ENCODE measurements around the gene ZGPAT. TPM values are rescaled to one million over a fixed set of nuclear protein-coding genes. Genes with fewer than 3 reads are reported as not detected.

The ZGPAT gene
- total RNA-seq, 2 donors from 2014 or later = 32.6 to 41.1 TPM

DNA sequence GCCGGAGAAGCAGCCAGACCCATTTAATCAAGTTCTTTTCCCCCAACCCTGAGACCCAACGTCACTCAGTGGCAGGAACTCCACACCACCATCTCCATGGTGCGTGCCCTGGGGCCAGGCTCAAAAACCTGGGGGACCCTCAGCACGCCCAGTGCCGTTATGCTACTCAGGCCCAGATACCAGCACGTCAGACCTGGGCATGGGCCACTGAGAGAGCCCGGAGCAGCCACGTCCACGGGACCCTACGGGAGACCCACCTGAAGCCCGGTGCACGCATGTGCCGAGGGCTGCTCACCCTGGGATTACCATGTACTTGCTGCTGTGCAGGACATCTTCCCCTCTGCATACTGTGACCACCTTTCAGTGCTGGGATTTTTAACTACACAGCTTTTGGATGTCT is 45.5 kb downstream of the ZGPAT start:
- DNase-seq (ENCODE audit: low spot score) (no peak), ATAC-seq (ENCODE audit: insufficient number of reproducible peaks, low FRiP score, low read depth) (no peak)
- Histone ChIP-seq H3K9me3 (no peaks in the 10 kb centered on the region), H3K36me3 (no peaks in the 10 kb centered on the region), H3K4me3 (no peak overlapping the region), H3K4me1 (ENCODE audit: control insufficient read depth in 1 of 2, low read depth in 2 of 2) (no peaks in the 10 kb centered on the region), H3K27ac (no peak overlapping the region), H3K27me3 (replicated peaks; ENCODE audit: insufficient read depth) (no peaks in the 10 kb centered on the region)
- TF ChIP-seq, protein P1, sequence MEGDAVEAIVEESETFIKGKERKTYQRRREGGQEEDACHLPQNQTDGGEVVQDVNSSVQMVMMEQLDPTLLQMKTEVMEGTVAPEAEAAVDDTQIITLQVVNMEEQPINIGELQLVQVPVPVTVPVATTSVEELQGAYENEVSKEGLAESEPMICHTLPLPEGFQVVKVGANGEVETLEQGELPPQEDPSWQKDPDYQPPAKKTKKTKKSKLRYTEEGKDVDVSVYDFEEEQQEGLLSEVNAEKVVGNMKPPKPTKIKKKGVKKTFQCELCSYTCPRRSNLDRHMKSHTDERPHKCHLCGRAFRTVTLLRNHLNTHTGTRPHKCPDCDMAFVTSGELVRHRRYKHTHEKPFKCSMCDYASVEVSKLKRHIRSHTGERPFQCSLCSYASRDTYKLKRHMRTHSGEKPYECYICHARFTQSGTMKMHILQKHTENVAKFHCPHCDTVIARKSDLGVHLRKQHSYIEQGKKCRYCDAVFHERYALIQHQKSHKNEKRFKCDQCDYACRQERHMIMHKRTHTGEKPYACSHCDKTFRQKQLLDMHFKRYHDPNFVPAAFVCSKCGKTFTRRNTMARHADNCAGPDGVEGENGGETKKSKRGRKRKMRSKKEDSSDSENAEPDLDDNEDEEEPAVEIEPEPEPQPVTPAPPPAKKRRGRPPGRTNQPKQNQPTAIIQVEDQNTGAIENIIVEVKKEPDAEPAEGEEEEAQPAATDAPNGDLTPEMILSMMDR (IDR thresholded peaks at IDR 0.05) = no peak

DNA sequence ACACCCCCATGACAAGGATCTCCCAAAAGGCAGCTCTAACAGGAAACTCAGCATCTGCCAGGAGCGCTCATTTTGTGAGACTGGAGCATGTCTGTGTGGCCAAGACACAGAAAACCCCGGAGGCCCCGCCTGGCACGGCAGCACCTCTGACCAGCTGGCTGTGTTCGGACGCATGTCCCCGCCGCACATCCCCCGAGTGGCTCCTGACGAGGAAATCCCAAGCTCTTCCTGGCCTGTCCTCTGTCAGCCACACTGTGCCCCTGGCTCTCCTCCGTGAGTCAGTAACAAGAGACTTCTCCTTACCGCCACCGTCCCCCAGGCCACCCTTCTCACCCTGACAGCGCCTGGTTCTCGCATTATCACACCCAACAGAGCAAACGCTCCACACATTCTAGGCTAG is 46.2 kb downstream of the ZGPAT start:
- H3K4me3 ChIP-seq = no peak overlapping the region
- no peaks in the 10 kb centered on the region for H3K36me3 ChIP-seq
- ATAC-seq (ENCODE audit: insufficient number of reproducible peaks, low FRiP score, low read depth) (no peak), DNase-seq (ENCODE audit: low spot score) (no peak)
- no peaks in the 10 kb centered on the region for H3K9me3 ChIP-seq
- TF ChIP-seq, protein P1 (IDR thresholded peaks at IDR 0.05) = no peak
- H3K27me3 ChIP-seq (replicated peaks; ENCODE audit: insufficient read depth) = no peaks in the 10 kb centered on the region
- no peaks in the 10 kb centered on the region for H3K4me1 ChIP-seq (ENCODE audit: control insufficient read depth in 1 of 2, low read depth in 2 of 2)
- H3K27ac ChIP-seq = no peak overlapping the region

DNA sequence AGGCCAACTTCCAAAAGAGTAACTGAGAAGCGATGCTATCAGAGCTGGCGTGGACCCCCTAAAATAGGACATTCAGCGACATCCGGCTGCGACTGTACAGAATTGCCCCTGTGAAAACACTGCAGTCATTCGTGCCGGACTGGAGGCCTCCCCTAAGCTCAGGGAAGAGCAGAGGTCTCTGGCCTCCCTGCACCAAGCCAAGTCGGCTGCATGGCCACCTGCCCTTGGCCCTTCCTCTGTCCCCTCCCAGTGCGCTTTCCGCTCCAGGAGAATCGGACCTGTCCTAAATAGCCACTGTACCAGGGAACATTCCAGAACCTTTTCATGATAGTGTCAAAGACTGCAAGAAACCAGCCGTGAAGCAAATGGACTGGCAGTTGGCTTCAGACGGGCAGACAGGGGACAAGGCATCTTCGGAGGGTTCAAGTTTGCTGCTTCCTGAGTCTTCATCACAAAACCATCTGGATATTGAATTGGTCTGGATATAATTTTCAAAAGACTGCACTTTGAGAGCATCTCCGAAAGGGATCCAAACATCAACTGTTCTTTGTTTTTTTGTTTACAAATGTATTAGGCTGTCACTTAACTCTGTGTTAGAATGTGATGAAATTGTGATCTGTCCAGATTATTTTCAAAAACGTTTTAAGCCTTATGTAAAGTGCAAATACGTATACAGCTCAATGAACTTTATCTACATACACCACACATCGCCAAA is 48.3 kb downstream of the ZGPAT start:
- Histone ChIP-seq H3K9me3 (no peaks in the 10 kb centered on the region), H3K36me3 (no peaks in the 10 kb centered on the region), H3K27ac (no peak overlapping the region), H3K4me1 (ENCODE audit: control insufficient read depth in 1 of 2, low read depth in 2 of 2) (no peaks in the 10 kb centered on the region), H3K27me3 (replicated peaks; ENCODE audit: insufficient read depth) (no peaks in the 10 kb centered on the region), H3K4me3 (no peak overlapping the region)
- ATAC-seq (ENCODE audit: insufficient number of reproducible peaks, low FRiP score, low read depth) = no peak
- TF ChIP-seq, protein P1 (IDR thresholded peaks at IDR 0.05) = no peak
- DNase-seq (ENCODE audit: low spot score) = no peak

- Histone ChIP-seq H3K27me3 (replicated peaks; ENCODE audit: insufficient read depth) (no peaks in the 10 kb centered on the region), H3K4me3 (no peak overlapping the region), H3K27ac (no peak overlapping the region), H3K9me3 (no peaks in the 10 kb centered on the region), H3K36me3 (no peaks in the 10 kb centered on the region), H3K4me1 (ENCODE audit: control insufficient read depth in 1 of 2, low read depth in 2 of 2) (no peaks in the 10 kb centered on the region)
- DNase-seq (ENCODE audit: low spot score) (no peak), ATAC-seq (ENCODE audit: insufficient number of reproducible peaks, low FRiP score, low read depth) (no peak)
- TF ChIP-seq, protein P1 (IDR thresholded peaks at IDR 0.05) = no peak
These were observed 48.8 kb downstream of the ZGPAT start for GRCh38 chr20:63756648-63756991.

GRCh38 chr20:63758152-63758551 is 50.3 kb downstream of the ZGPAT start:
- Histone ChIP-seq H3K4me3 (no peak overlapping the region), H3K27me3 (replicated peaks; ENCODE audit: insufficient read depth) (no peaks in the 10 kb centered on the region), H3K4me1 (ENCODE audit: control insufficient read depth in 1 of 2, low read depth in 2 of 2) (no peaks in the 10 kb centered on the region), H3K9me3 (no peaks in the 10 kb centered on the region), H3K27ac (no peak overlapping the region), H3K36me3 (no peaks in the 10 kb centered on the region)
- TF ChIP-seq, protein P1 (IDR thresholded peaks at IDR 0.05) = no peak
- no peak for ATAC-seq (ENCODE audit: insufficient number of reproducible peaks, low FRiP score, low read depth)
- DNase-seq (ENCODE audit: low spot score) = no peak
